Measurements from ENCODE around the gene TNP1. TPM values are rescaled to one million over a fixed set of nuclear protein-coding genes. Genes with fewer than 3 reads are reported as not detected.

Gene TNP1
- not detected for total RNA-seq
- polyA plus RNA-seq: not detected

- no peak for DNase-seq (ENCODE audit: extremely low spot score)
- no peak within 1 kb of the TSS for H3K4me3 ChIP-seq (ENCODE audit: low read depth, low read length)
- H3K4me1 ChIP-seq (ENCODE audit: insufficient read depth): no peaks in the 10 kb centered on the region
- no peak within 1 kb of the TSS for H3K27ac ChIP-seq (ENCODE audit: low read depth)
- H3K36me3 ChIP-seq (ENCODE audit: insufficient read depth): no peaks in the 10 kb centered on the region
- WGBS: 94% methylated on average over 6 of the region's 6 CpGs
These were observed at the start of gene TNP1 for GRCh38 chr2:216859944-216860343. TNP1 (minus strand) TSS chr2:216860064; CDS start chr2:216860034, 30 bp downstream.

GRCh38 chr2:216908300-216908699 lies 48.4 kb upstream of the TNP1 start:
- Histone ChIP-seq H3K36me3 (ENCODE audit: insufficient read depth) (no peaks in the 10 kb centered on the region), H3K4me1 (ENCODE audit: insufficient read depth) (no peaks in the 10 kb centered on the region), H3K27ac (ENCODE audit: low read depth) (no peak overlapping the region), H3K4me3 (ENCODE audit: low read depth, low read length) (no peak overlapping the region)
- 95% methylated on average over 6 of the region's 6 CpGs for WGBS
- no peak for DNase-seq (ENCODE audit: extremely low spot score)

DNA sequence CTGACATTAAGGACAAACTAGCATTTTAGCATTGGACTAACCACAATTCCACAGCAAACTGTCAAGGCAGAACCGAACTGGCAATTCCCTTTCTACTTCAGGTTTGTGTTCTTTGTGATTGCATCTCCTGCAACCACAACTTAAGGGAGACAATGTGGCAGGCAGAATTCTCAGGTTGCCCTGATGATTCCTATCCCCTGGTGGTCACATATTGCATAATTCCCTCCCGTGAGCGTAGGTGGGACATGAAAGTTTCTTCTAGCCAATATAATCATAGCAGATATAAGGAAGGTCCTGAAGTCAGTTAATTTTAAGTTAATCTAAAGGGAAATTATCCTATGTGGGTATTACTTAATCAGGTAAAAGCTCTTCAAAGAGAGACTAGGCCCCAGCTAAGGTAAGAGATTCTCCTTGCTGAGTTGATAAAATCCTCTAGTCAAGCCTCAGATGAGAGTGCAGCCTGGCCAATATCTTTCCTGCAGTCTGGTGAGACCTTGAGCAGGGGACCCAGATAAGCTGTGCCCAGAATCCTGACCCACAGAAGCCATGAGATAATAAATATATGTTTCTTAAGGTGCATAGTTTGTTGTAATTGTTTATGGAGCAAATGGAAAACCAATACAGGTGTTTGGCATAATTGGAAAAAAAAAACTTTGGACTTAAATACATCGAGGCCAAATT lies 45.9 kb upstream of the TNP1 start:
- Histone ChIP-seq H3K4me3 (ENCODE audit: low read depth, low read length) (no peak overlapping the region), H3K36me3 (ENCODE audit: insufficient read depth) (no peaks in the 10 kb centered on the region)
- 93% methylated on average over 4 of the region's 4 CpGs for WGBS

DNA sequence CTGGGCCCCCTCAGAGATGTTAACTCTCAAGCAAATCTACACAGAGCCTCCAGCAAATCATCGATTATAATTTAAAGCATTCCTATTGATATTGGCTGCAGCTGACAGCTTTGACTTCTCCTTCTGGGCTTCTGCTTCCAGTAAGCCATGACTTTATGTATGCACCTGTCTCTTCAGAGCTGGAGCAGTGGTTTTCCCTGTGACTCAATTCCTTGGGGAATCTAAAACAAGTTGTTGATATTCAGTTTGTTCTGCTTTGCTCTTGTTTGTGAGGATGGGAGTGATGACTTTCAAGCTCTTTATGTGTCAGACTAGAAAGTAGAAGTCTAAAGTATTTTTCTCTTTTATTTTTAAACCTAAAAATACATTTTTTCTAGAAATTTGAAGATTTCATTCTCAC lies 45.1 kb upstream of the TNP1 start:
- H3K4me1 ChIP-seq (ENCODE audit: insufficient read depth): no peaks in the 10 kb centered on the region
- DNase-seq (ENCODE audit: extremely low spot score): no peak
- H3K4me3 ChIP-seq (ENCODE audit: low read depth, low read length): no peak overlapping the region
- H3K27ac ChIP-seq (ENCODE audit: low read depth): no peak overlapping the region
- 92% methylated on average over 1 of the region's 1 CpG for WGBS
- no peaks in the 10 kb centered on the region for H3K36me3 ChIP-seq (ENCODE audit: insufficient read depth)

More for the DNA sequence above, 45.9 kb upstream of the TNP1 start:
- Histone ChIP-seq H3K27ac (ENCODE audit: low read depth) (no peak overlapping the region), H3K4me1 (ENCODE audit: insufficient read depth) (no peaks in the 10 kb centered on the region)
- no peak for DNase-seq (ENCODE audit: extremely low spot score)

DNA sequence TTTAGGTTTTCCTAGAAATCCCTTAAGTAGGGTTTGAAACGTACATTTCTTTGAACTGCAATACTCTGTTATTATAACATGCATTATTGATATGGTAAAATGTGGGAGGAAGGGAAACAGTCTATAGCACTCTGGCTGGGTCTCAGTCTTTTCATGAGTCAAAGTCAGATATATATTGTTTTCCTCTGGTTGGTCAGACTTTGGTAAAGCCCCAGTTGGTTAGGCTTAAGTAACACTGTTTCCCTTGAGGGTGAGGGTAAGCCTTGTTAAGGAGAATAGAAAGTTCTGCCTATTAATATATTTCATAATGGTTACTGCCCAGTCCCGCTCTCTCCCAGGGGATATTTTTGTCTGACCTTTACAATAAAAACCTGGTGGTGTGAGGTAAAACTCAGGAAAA lies 44.7 kb upstream of the TNP1 start:
- WGBS: 90% methylated on average over 2 of the region's 2 CpGs
- H3K4me1 ChIP-seq (ENCODE audit: insufficient read depth): no peaks in the 10 kb centered on the region
- H3K4me3 ChIP-seq (ENCODE audit: low read depth, low read length): no peak overlapping the region
- no peak for DNase-seq (ENCODE audit: extremely low spot score)
- no peaks in the 10 kb centered on the region for H3K36me3 ChIP-seq (ENCODE audit: insufficient read depth)
- H3K27ac ChIP-seq (ENCODE audit: low read depth): no peak overlapping the region

DNA sequence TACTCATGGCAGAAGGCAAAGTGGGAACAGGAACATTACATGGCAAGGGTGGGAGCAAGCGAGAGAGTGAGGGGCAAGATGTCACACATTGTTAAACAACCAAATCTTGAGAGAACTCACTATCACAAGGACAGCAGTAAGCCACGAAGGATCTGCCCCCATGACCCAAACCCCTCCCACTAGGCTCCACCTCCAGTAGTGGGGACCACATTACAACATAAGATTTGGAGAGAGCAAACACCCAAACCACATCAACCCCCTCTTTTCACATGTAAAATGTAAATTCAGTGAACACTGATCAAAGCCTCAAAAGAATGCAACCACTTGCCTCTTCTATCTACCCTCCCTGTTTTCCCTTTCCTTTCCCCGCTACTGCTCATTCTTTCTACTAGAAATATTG lies 43.6 kb upstream of the TNP1 start:
- WGBS: 94% methylated on average over 3 of the region's 3 CpGs
- no peak overlapping the region for H3K4me3 ChIP-seq (ENCODE audit: low read depth, low read length)
- H3K36me3 ChIP-seq (ENCODE audit: insufficient read depth): no peaks in the 10 kb centered on the region
- no peak overlapping the region for H3K27ac ChIP-seq (ENCODE audit: low read depth)
- no peak for DNase-seq (ENCODE audit: extremely low spot score)
- H3K4me1 ChIP-seq (ENCODE audit: insufficient read depth): no peaks in the 10 kb centered on the region

- Histone ChIP-seq H3K36me3 (ENCODE audit: insufficient read depth) (no peaks in the 10 kb centered on the region), H3K4me1 (ENCODE audit: insufficient read depth) (no peaks in the 10 kb centered on the region), H3K27ac (ENCODE audit: low read depth) (no peak overlapping the region), H3K4me3 (ENCODE audit: low read depth, low read length) (no peak overlapping the region)
- WGBS: 91% methylated on average over 2 of the region's 2 CpGs
- no peak for DNase-seq (ENCODE audit: extremely low spot score)
These were observed 41.4 kb upstream of the TNP1 start for GRCh38 chr2:216901273-216901672.

DNA sequence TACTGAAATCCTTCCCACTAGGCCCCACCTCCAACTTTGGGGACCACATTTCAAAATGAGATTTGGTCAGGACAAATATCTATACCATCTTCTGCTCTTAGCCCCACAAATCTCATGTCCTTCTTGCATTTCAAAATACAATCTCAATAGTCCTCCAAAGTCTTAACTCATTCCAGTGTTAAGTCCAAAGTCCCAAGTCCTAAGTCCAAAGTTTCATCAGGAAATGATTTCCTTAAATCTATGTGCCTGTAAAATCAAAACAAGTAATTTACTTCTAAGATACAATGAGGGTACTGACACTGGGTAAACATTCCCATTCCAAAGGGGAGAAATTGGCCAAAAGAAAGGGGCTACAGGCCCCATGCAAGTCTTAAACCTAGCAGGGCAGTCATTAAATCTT lies 40.5 kb upstream of the TNP1 start:
- Histone ChIP-seq H3K4me1 (ENCODE audit: insufficient read depth) (no peaks in the 10 kb centered on the region), H3K4me3 (ENCODE audit: low read depth, low read length) (no peak overlapping the region), H3K27ac (ENCODE audit: low read depth) (no peak overlapping the region), H3K36me3 (ENCODE audit: insufficient read depth) (no peaks in the 10 kb centered on the region)
- DNase-seq (ENCODE audit: extremely low spot score): no peak

DNA sequence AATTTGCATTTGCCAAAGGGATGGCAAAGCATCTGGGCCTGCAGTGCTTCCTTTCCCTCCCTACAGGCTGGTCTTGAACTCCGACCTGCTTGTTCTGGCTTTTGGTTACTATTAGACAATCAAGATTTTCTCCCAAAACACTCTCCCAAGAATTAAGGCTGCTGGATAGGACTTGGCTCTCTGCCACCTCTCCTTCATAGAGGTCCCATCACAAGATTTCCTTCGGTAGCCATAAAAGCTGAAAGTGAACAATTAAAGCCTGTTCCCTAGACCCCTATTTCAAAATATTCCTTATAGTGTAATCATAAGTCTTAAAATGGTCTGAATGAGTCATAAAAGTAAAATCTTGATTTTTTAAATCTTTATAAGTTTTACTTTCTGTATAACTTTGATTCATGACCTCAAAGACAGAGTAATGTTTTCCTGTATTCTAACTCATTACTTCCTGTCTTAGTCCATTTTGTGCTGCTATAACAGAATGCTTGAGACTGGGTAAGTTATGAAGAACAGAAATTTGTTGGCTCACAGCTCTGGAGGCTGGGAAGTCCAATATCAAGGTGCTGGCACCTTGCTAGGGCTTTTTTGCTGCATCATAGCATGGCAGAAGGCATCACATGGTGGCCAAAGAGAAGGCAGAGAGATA lies 37.8 kb upstream of the TNP1 start:
- H3K27ac ChIP-seq (ENCODE audit: low read depth): no peak overlapping the region
- 89% methylated on average over 2 of the region's 2 CpGs for WGBS
- DNase-seq (ENCODE audit: extremely low spot score): no peak
- H3K4me1 ChIP-seq (ENCODE audit: insufficient read depth): no peaks in the 10 kb centered on the region
- no peaks in the 10 kb centered on the region for H3K36me3 ChIP-seq (ENCODE audit: insufficient read depth)
- H3K4me3 ChIP-seq (ENCODE audit: low read depth, low read length): no peak overlapping the region

DNA sequence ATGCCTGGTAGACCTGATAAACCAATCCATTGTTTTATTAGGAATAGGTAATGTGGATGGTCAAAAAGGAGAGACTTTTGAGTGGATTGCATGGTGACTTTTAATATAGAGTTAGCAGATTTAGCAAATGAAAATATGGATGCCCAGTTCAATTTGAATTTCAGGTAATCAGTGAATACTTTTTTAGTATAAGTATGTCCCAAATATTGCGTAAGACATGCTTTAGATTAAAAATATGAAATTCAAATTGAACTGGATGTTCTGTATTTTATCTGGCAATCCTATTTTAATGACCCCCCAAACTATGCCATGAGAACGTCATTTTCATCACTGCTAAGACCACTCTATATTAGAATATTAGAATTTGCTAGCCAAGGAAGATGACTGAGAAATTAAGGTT lies 30.3 kb upstream of the TNP1 start:
- Histone ChIP-seq H3K36me3 (ENCODE audit: insufficient read depth) (no peaks in the 10 kb centered on the region), H3K27ac (ENCODE audit: low read depth) (no peak overlapping the region), H3K4me3 (ENCODE audit: low read depth, low read length) (no peak overlapping the region), H3K4me1 (ENCODE audit: insufficient read depth) (no peaks in the 10 kb centered on the region)
- 98% methylated on average over 2 of the region's 2 CpGs for WGBS
- DNase-seq (ENCODE audit: extremely low spot score): no peak

DNA sequence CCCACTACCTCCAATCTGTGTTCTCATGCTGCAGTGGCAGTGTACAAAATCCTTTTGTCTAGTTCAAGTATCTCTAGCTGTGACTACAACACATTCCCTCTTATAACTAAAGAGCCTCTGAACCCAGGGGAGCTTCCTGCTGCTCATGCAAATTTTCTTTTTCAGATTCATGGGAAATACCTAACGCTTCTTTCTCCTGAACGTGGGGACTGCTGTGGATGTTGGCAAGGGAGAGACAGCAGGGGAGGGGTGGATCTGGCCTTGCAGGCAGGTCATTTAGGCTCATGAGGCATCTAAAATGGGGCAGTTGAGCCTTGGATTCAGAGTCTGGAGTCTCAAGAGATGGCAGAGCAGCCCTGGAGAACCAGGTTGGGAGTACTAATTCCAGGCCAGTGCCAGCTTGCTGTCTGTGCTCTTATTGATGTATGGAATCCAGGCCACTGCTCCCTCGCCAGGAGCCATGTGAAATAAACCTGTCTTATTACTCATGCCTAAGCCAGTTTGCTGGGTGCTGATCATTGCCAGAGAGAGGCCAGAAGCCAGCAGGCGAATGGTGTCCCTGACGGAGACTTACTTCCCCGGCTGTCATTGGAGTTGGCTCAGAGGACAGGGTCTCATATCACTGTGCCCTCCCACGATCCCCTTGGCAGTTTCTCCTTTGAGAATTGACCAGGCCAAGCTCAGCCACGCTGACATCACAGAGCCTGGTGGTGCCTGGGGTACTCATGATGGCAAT lies 29.2 kb upstream of the TNP1 start:
- no peak overlapping the region for H3K4me3 ChIP-seq (ENCODE audit: low read depth, low read length)
- 84% methylated on average over 8 of the region's 8 CpGs for WGBS
- no peak for DNase-seq (ENCODE audit: extremely low spot score)
- no peak overlapping the region for H3K27ac ChIP-seq (ENCODE audit: low read depth)
- no peaks in the 10 kb centered on the region for H3K36me3 ChIP-seq (ENCODE audit: insufficient read depth)
- H3K4me1 ChIP-seq (ENCODE audit: insufficient read depth): no peaks in the 10 kb centered on the region

DNA sequence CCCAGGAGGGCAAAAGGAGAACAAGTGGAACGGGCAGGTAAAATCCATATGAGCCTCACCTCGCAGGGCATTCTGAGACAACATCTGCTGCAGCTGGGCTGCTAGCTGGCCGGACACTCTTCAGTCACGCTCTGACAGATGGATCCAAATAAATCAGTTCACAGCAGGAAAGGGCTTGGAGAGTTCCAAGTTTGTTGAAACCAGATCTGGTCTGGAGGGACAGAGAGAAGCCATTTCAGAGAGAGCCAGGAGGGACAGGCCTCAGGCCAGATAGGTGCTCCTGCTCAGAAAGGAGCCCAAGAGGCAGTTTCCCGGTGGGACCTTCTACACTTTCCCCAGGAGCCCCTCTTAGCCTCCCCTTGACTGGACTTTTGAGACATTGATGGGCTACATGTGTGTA lies 28.2 kb upstream of the TNP1 start:
- H3K27ac ChIP-seq (ENCODE audit: low read depth): no peak overlapping the region
- no peaks in the 10 kb centered on the region for H3K36me3 ChIP-seq (ENCODE audit: insufficient read depth)
- 95% methylated on average over 5 of the region's 5 CpGs for WGBS
- no peak for DNase-seq (ENCODE audit: extremely low spot score)
- H3K4me3 ChIP-seq (ENCODE audit: low read depth, low read length): no peak overlapping the region
- H3K4me1 ChIP-seq (ENCODE audit: insufficient read depth): no peaks in the 10 kb centered on the region

DNA sequence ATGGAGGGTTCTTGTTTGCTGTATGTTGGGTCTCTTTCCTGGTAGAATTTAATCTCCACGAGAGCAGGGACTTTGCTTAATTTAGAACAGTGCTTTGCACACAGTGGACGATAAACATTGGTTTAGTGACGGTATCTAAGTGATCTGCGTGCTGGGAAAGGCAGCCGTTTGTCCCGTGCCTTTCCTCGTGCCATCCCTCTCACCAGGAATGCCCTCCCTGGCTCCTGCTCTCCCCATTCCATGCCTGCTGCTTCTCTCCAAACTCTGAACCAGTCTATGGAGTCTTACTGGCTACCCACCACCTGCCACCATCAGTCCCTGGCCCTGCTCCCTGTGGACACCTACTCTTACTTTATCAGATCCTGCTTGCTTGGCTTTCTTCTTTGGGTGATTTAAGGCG lies 27.3 kb upstream of the TNP1 start:
- H3K27ac ChIP-seq (ENCODE audit: low read depth): no peak overlapping the region
- DNase-seq (ENCODE audit: extremely low spot score): no peak
- 92% methylated on average over 8 of the region's 8 CpGs for WGBS
- H3K36me3 ChIP-seq (ENCODE audit: insufficient read depth): no peaks in the 10 kb centered on the region
- H3K4me3 ChIP-seq (ENCODE audit: low read depth, low read length): no peak overlapping the region
- no peaks in the 10 kb centered on the region for H3K4me1 ChIP-seq (ENCODE audit: insufficient read depth)

DNA sequence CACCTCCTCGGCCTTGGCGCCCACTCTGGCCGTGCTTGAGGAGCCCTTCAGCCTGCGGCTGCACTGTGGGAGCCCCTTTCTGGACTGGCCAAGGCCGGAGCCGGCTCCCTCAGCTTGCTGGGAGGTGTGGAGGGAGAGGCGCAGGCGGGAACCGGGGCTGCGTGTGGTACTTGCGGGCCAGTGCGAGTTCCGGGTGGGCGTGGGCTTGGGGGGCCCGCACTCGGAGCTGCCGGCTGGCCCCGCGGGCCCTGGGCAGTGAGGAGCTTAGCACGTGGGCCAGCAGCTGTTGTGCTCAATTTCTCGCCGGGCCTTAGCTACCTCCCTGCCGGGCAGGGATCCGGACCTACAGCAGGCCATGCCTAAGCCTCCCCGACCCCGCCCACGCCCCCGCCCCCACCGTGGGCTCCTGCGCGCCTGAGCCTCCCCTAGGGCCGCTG lies 25.3 kb upstream of the TNP1 start:
- H3K4me1 ChIP-seq (ENCODE audit: insufficient read depth): no peaks in the 10 kb centered on the region
- H3K27ac ChIP-seq (ENCODE audit: low read depth): no peak overlapping the region
- 96% methylated on average over 32 of the region's 32 CpGs for WGBS
- H3K36me3 ChIP-seq (ENCODE audit: insufficient read depth): no peaks in the 10 kb centered on the region
- H3K4me3 ChIP-seq (ENCODE audit: low read depth, low read length): no peak overlapping the region
- DNase-seq (ENCODE audit: extremely low spot score): no peak

Data from urinary bladder (tissue), 4 donors.